Pons (tissue), 1 donor: ENCODE results near the gene R3HDML.
"Not testable (repeated sequence)": the region's sequence is repeated elsewhere in the genome, so short reads cannot be mapped to it uniquely, and the experiment has no call there.

Experiments
- DNase-seq: peaks from one replicate; pipeline ENCODE4 v3.0.0-alpha.2; 2016; ENCODE audit warnings: low spot score

Gene R3HDML, protein sequence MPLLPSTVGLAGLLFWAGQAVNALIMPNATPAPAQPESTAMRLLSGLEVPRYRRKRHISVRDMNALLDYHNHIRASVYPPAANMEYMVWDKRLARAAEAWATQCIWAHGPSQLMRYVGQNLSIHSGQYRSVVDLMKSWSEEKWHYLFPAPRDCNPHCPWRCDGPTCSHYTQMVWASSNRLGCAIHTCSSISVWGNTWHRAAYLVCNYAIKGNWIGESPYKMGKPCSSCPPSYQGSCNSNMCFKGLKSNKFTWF

GRCh38 chr20:44336725-44337380 is at the start of gene R3HDML:
TSS of gene R3HDML (plus strand) at chr20:44337043. CDS start at chr20:44337158, 115 bp downstream.
- no peak for DNase-seq

DNA sequence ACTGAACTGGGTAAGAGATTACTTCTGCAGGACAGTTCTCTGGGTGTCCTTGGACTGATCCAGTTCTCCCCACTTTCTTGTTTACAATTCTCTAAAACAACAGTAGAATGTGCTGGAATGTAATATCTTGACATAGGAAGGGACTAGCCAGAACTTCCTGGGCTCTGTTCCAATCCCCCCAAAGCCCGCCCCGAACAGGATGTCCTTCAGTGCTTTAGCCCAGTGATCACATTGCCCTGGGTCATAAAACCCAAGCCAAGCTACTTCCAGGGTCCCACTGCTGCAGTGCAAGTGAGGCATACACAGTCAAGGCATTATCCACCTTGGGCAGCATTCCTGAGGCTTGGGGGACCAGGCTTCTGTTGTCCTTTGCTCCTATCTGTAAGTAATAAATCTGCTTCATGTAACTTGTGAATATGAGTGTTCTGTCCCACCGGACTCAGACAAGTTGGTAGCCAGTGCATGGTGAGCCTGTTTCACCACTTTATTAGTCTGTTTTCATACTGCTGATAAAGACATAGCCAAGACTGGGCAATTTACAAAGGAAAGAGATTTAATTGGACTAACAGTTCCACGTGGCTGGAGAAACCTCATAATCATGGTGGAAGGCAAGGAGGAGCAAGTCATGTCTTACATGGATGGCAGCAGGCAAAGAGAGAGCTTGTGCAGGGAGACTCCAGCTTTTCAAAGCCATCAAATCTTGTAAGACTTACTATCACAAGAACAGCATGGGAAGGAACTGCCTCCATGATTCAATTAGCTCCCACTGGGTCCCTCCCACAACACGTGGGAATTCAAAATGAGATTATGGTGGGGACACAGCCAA is 49.4 kb upstream of the R3HDML start:
- DNase-seq: no peak

- no peak for DNase-seq
Measured at GRCh38 chr20:44288252-44288651, 48.6 kb upstream of the R3HDML start.

DNA sequence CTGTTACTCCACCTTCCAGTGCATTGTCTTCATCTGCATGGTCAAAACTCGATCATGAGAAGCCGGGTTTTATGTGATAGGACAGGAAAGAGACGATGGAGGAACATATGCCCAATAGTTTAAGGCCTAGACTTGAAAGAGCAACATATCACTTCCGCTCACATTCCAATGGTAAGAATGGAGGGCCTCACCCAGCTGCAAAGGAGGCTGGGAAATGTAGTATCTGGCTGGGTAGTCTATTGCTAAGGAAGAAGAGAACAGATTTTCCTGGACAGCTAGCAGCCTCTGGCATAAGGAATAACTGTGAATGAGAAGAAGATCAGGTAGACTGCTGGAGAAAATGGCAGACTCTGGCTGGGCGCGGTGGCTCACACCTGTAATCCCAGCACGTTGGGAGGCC is 45.1 kb upstream of the R3HDML start:
- DNase-seq: no peak

DNA sequence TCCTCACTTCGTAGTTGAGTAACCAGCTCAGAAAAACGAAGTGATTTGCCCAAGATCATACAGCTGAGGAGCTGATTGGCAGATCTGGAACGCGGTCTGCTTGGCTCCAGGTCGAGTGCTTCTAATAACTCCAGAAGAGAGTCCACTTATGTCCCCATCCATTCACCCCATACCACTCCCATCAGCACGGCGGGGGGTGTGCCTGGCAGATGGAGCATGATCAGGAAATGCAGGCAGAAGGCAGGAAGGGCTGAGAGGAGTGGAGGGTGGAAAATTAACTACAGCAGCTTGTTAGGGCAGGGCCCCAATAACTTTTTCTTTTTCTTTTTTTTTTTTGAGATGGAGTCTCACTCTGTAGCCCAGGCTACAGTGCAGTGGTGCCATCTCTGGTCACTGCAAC is 40.8 kb upstream of the R3HDML start:
- no peak for DNase-seq

DNA sequence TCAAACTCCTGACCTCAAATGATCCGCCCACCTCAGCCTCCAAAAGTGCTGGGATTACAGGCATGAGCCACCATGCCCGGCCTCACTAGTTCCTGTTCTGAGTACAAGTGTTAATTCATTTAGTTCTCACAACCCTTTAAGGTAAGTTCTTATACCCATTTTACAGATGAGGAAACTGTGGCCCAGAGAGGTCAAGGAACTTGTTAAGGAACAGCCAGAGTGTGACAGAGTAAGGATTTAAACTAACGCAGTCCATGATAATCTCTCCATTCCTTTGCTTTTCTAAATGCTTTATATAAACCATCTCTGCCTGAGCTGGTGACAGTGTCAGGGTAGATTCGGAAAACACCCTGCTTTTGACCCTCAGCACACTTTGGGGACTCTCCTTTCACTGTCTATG is 39.1 kb upstream of the R3HDML start:
- no peak for DNase-seq

DNA sequence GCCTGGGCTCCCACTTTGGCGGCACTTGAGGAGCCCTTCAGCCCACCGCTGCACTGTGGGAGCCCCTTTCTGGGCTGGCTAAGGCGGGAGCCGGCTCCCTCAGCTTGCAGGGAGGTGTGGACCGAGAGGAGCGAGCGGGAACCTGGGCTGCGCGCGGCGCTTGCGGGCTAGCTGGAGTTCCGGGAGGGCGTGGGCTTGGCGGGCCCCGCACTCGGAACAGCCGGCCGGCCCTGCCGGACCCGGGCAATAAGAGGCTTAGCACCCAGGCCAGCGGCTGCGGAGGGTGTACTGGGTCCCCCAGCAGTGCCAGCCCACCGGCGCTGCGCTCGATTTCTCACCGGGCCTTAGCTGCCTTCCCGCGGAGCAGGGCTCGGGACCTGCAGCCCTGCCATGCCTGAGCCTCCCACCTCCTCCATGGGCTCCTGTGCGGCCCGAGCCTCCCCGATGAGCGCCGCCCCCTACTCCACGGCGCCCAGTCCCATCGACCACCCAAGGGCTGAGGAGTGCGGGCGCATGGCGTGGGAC is 37.8 kb upstream of the R3HDML start:
- not testable (repeated sequence) for DNase-seq

GRCh38 chr20:44301285-44301684 is 35.6 kb upstream of the R3HDML start:
- DNase-seq: no peak

GRCh38 chr20:44302026-44302669 is 34.7 kb upstream of the R3HDML start:
- no peak for DNase-seq

DNA sequence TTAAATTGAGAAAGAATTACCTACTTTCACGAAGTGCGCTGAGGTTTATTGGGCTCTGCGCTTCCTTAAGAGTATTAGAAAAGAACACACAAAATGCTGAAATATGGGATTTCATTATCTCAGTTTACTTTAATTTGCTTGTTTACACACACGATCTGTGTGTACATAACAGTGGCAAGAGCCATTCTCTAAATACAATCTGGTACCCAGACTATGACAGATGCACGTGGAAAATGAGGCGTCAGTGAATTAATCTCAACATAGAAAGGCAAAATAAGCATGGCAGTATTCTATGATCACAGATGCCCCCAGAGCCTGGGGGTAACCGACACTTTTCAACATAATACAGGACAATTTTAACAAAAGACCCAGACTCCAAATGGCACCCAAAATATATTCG is 34.1 kb upstream of the R3HDML start:
- no peak for DNase-seq

- no peak for DNase-seq
Measured at GRCh38 chr20:44304383-44304782, 32.5 kb upstream of the R3HDML start.

GRCh38 chr20:44306927-44307326 is 29.9 kb upstream of the R3HDML start:
- no peak for DNase-seq

DNA sequence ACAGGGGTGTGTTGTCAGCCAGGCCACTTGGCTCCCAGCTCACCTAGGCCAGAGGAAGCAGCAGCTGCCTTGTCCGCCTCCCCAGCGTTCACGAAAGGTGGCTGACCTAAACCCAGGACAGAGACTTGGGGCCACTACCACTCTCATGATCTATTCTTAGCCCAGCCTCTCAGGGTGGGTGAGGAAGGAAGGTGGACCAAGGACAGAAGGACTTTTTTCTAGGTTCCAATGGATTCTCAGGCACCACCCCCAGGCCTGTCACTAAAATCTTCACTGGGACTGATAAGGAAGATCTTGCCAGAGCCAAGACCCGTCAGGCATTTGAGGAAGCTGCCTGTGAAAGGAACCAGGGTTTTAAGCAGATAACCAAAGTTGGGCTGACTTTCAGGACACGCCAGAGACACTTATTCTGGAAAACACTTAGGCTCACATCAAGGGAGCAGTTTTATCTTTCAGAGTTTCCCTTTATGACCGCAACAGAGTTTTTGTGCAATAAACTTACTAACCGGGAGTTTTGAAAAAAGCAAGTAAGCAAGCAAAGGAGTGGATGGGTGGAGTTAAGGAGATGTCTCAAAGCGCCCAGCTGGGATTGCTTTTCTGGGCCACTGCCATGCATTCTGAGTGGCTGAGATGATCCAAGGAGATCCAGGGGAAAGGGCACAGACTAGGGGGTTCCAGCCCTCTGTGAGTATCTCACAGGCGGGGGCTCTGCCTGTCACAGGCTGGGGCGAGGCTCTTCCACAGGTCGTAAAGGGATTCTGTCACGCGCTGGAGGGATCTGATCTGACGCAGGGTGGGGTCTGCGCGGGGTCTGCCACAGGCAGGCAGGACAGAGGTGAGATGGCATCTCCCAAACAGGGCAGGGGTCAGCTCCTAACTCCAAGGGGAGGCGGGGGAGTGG is 26.8 kb upstream of the R3HDML start:
- peak; percentile 5 for DNase-seq

- peak; percentile 94 for DNase-seq
Measured at GRCh38 chr20:44310664-44311639, 25.9 kb upstream of the R3HDML start, which contains the start of gene FITM2. TSS of gene FITM2 (minus strand) at chr20:44311202. CDS start at chr20:44311148, 54 bp downstream.

GRCh38 chr20:44314870-44315269 is 22.0 kb upstream of the R3HDML start:
- DNase-seq: no peak

DNA sequence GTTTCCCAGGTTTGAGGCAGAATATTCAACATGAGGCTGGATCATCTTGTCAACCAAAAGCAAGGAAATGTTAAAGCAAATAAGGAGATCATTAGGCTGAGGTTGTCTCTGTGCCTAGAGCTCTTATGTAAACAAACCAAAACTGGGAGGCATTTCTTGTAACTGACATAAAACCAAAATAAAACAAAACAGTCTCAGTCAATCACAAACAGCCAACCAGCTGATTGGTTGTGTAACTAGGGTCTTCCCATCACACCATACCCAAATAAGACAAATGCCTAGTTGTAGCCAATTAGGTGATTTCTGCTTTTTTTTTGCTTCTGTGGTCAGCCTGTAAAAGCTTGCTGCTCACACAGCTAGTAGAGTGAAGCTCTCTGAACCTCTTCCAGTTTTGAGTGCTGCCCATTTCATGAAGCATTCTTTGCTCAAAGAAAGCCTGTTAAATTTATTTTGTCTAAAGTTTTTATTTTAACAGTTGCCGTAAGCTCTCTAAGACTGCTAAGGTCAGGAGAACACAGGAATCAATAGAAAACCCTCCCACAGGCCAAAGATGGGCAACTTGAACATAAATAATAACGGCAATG is 16.9 kb upstream of the R3HDML start:
- DNase-seq: no peak

- DNase-seq: no peak
Measured at GRCh38 chr20:44324343-44324742, 12.5 kb upstream of the R3HDML start.

DNA sequence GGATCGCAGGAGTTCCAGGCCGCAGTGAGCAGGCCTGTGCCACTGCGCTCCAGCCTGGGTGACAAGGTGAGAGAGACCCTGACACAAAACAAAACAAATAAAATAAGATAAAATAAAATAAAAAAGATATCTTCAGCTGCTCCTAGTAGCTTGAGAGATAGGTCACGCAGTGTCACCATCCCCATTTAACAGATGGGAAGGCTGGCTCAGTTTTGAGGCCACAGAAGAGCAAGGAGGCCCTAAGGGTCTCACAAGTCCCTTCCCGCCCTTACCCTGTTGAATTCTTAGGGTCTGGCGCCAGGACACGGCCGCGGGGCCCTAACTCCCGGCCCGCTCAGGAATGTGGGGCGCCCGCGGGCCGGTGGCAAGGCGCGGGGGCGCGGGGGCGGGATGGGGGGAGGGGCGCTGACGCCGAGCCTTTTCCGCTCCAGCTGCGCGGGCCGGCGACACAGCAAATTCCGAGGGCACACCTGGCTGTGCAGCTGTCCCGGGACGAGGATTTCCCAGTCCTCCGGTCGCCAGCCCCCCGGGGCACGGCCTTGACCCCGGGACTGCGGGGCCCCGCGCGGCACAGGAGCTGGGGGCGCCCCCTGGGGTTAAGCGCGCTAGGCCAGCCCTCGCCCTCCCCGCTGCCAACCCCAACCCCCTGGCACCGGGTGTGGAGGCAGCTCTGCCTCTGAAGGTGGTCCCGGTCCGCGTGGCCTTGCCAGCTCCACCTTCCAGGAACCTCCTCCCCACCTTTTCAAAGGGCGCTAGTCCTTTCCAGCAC is 10.3 kb upstream of the R3HDML start:
- no peak for DNase-seq

DNA sequence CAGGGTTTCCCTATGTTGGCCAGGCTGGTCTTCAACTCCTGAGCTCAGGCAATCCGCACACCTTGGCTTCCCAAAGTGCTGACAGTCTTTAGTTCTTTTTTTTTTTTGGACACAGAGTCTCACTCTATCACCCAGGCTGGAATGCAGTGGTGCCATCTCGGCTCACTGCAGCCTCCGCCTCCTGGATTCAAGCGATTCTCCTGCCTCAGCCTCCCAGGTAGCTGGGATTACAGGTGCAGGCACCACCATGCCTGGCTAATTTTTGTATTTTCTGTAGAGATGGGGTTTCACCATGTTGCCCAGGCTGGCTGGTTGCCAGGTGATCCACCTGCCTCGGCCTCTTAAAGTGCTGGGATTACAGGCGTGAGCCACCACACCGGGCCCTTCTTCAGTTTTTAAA is 9.1 kb upstream of the R3HDML start:
- DNase-seq: not testable (repeated sequence)
